Naive B cell (primary cell): ENCODE results near the gene GAL. TPM values are rescaled to one million over a fixed set of nuclear protein-coding genes. Genes with fewer than 3 reads are reported as not detected.
"Not testable (repeated sequence)": the region's sequence is repeated elsewhere in the genome, so short reads cannot be mapped to it uniquely, and the experiment has no call there.

Experiments used
- ATAC-seq, 2 donors: fragments of 150-1000 bp; cut with Tn5 transposase; 2 replicates each; pipeline ENCODE4 v1.10.0; 2021; ENCODE audit warnings: low read depth in 2 of 2, mild to moderate bottlenecking in 2 of 2, moderate library complexity in 2 of 2
- DNase-seq: peaks from one replicate; pipeline ENCODE4 v3.0.0; 2022
- H3K27ac Mint-ChIP-seq, 6 donors: one replicate each; pipeline ENCODE4 v1.8.0; 2020 to 2022; ENCODE audit warnings: mild to moderate bottlenecking in 6 of 6, mixed read lengths in 6 of 6, moderate library complexity in 5 of 6, inconsistent platforms in 2 of 6
- H3K27me3 Mint-ChIP-seq, 3 donors: one replicate each; pipeline ENCODE4 v1.8.0; 2021 to 2022; ENCODE audit warnings: mixed read lengths in 3 of 3, mild to moderate bottlenecking in 1 of 3
- H3K36me3 Mint-ChIP-seq, 2 donors: one replicate each; pipeline ENCODE4 v1.8.0; 2020 to 2022; ENCODE audit warnings: mixed read lengths in 2 of 2, inconsistent platforms in 1 of 2, mild to moderate bottlenecking in 1 of 2
- H3K4me1 Mint-ChIP-seq, 3 donors: one replicate each; pipeline ENCODE4 v1.8.0; 2020 to 2022; ENCODE audit warnings: mixed read lengths in 3 of 3, inconsistent platforms in 1 of 3, mild to moderate bottlenecking in 1 of 3, moderate library complexity in 1 of 3
- H3K4me3 Mint-ChIP-seq, 8 donors: one replicate each; pipeline ENCODE4 v1.8.0; 2020 to 2022; ENCODE audit warnings: mild to moderate bottlenecking in 8 of 8, mixed read lengths in 8 of 8, moderate library complexity in 8 of 8, inconsistent platforms in 2 of 8
- H3K9me3 Mint-ChIP-seq, 7 donors: one replicate each; pipeline ENCODE4 v1.8.0; 2020 to 2022; ENCODE audit warnings: mixed read lengths in 7 of 7, mild to moderate bottlenecking in 5 of 7, inconsistent platforms in 2 of 7, moderate library complexity in 1 of 7
- polyA plus RNA-seq, 6 donors: library from polyadenylated mRNA; unstranded; fragments of 300-500 nt; fragmentation: Illumina TruSeq; gene quantifications; one replicate each; pipeline ENCODE4 v1.2.3, GENCODE V29; 2021; ENCODE audit warnings: low read depth in 6 of 6

The GAL gene
- not detected for polyA plus RNA-seq

- ATAC-seq (no peak), DNase-seq (no peak)
- peaks cover 31 to 71% (median 70%) of the 10 kb centered on the region in 3 donors for H3K27me3 Mint-ChIP-seq
- H3K4me1 Mint-ChIP-seq = peaks cover 0 to 3% (median 0%) of the 10 kb centered on the region in 3 donors
- peak within 1 kb of the TSS in 3 of 8 donors; percentile 12 to 40 (median 36) for H3K4me3 Mint-ChIP-seq
- peaks cover 0 to 8% of the 10 kb centered on the region in 2 donors for H3K36me3 Mint-ChIP-seq
- peaks cover 0 to 2% (median 0%) of the 10 kb centered on the region in 7 donors for H3K9me3 Mint-ChIP-seq
- H3K27ac Mint-ChIP-seq = no peak within 1 kb of the TSS
Observed at GRCh38 chr11:68684385-68685356, at the start of gene GAL. Gene GAL, plus strand, starts transcription at chr11:68684544. Its CDS starts 380 bp downstream, at chr11:68684924.

GRCh38 chr11:68634606-68635005 lies 49.7 kb upstream of the GAL start:
- H3K4me3 Mint-ChIP-seq, H3K36me3 Mint-ChIP-seq, H3K9me3 Mint-ChIP-seq, ATAC-seq, DNase-seq, H3K4me1 Mint-ChIP-seq, H3K27ac Mint-ChIP-seq: not testable (repeated sequence)
- H3K27me3 Mint-ChIP-seq = peaks cover 14 to 38% (median 36%) of the 10 kb centered on the region in 3 donors

- DNase-seq, H3K4me3 Mint-ChIP-seq, H3K27ac Mint-ChIP-seq, H3K9me3 Mint-ChIP-seq, H3K4me1 Mint-ChIP-seq, ATAC-seq, H3K36me3 Mint-ChIP-seq: not testable (repeated sequence)
- H3K27me3 Mint-ChIP-seq = peaks cover 14 to 38% (median 36%) of the 10 kb centered on the region in 3 donors
Observed at GRCh38 chr11:68635172-68635571, 49.2 kb upstream of the GAL start.

- H3K36me3 Mint-ChIP-seq, H3K4me1 Mint-ChIP-seq, H3K4me3 Mint-ChIP-seq, ATAC-seq, H3K27ac Mint-ChIP-seq, DNase-seq, H3K9me3 Mint-ChIP-seq: not testable (repeated sequence)
- peaks cover 14 to 38% (median 36%) of the 10 kb centered on the region in 3 donors for H3K27me3 Mint-ChIP-seq
Observed at GRCh38 chr11:68635883-68636282, 48.5 kb upstream of the GAL start.

GRCh38 chr11:68639322-68639721 lies 45.0 kb upstream of the GAL start:
- H3K4me3 Mint-ChIP-seq, H3K9me3 Mint-ChIP-seq, DNase-seq, ATAC-seq, H3K36me3 Mint-ChIP-seq, H3K27ac Mint-ChIP-seq, H3K4me1 Mint-ChIP-seq: not testable (repeated sequence)
- peaks cover 14 to 37% (median 34%) of the 10 kb centered on the region in 3 donors for H3K27me3 Mint-ChIP-seq

GRCh38 chr11:68641880-68642279 lies 42.5 kb upstream of the GAL start:
- H3K4me3 Mint-ChIP-seq = no peak overlapping the region
- no peak overlapping the region for H3K27ac Mint-ChIP-seq
- H3K27me3 Mint-ChIP-seq = peaks cover 5 to 14% (median 10%) of the 10 kb centered on the region in 3 donors
- peaks cover 9 to 19% (median 12%) of the 10 kb centered on the region in 7 donors for H3K9me3 Mint-ChIP-seq
- peaks cover 0 to 8% of the 10 kb centered on the region in 2 donors for H3K36me3 Mint-ChIP-seq
- DNase-seq = no peak
- H3K4me1 Mint-ChIP-seq = peaks cover 0 to 4% (median 0%) of the 10 kb centered on the region in 3 donors
- no peak for ATAC-seq

- Mint-ChIP-seq H3K27me3 (peaks cover 0 to 14% (median 0%) of the 10 kb centered on the region in 3 donors), H3K4me1 (peaks cover 0 to 4% (median 0%) of the 10 kb centered on the region in 3 donors), H3K9me3 (peaks cover 15 to 31% (median 23%) of the 10 kb centered on the region in 7 donors), H3K36me3 (peaks cover 0 to 16% of the 10 kb centered on the region in 2 donors), H3K4me3 (no peak overlapping the region), H3K27ac (peak overlapping the region in 1 of 6 donors; percentile 37)
- DNase-seq (no peak), ATAC-seq (no peak)
Observed at GRCh38 chr11:68643585-68643984, 40.8 kb upstream of the GAL start.

GRCh38 chr11:68646832-68647231 lies 37.5 kb upstream of the GAL start:
- H3K9me3 Mint-ChIP-seq = peaks cover 15 to 31% (median 26%) of the 10 kb centered on the region in 7 donors
- peak overlapping the region in 1 of 6 donors; percentile 83 for H3K27ac Mint-ChIP-seq
- no peak for ATAC-seq
- peaks cover 0 to 4% (median 0%) of the 10 kb centered on the region in 3 donors for H3K4me1 Mint-ChIP-seq
- DNase-seq = no peak
- peaks cover 0 to 16% of the 10 kb centered on the region in 2 donors for H3K36me3 Mint-ChIP-seq
- H3K27me3 Mint-ChIP-seq = peaks cover 0 to 32% (median under 1%) of the 10 kb centered on the region in 3 donors
- H3K4me3 Mint-ChIP-seq = no peak overlapping the region

GRCh38 chr11:68649851-68650555 lies 34.3 kb upstream of the GAL start:
- no peak overlapping the region for H3K27ac Mint-ChIP-seq
- peaks cover 11 to 25% (median 22%) of the 10 kb centered on the region in 7 donors for H3K9me3 Mint-ChIP-seq
- no peak overlapping the region for H3K4me3 Mint-ChIP-seq
- peaks cover 0 to 38% (median 8%) of the 10 kb centered on the region in 3 donors for H3K27me3 Mint-ChIP-seq
- peaks cover 0 to 8% of the 10 kb centered on the region in 2 donors for H3K36me3 Mint-ChIP-seq
- no peaks in the 10 kb centered on the region for H3K4me1 Mint-ChIP-seq
- ATAC-seq (no peak), DNase-seq (no peak)

- Mint-ChIP-seq H3K4me3 (no peak overlapping the region), H3K4me1 (no peaks in the 10 kb centered on the region), H3K36me3 (peaks cover 6 to 8% of the 10 kb centered on the region in 2 donors), H3K9me3 (peaks cover 11 to 30% (median 26%) of the 10 kb centered on the region in 7 donors), H3K27me3 (peaks cover 3 to 38% (median 8%) of the 10 kb centered on the region in 3 donors), H3K27ac (peak overlapping the region in 1 of 6 donors; percentile 28)
- ATAC-seq = no peak
- DNase-seq = no peak
Observed at GRCh38 chr11:68650801-68651200, 33.5 kb upstream of the GAL start.

- peaks cover 7 to 38% (median 8%) of the 10 kb centered on the region in 3 donors for H3K27me3 Mint-ChIP-seq
- DNase-seq (no peak), ATAC-seq (no peak)
- peaks cover 8 to 27% (median 23%) of the 10 kb centered on the region in 7 donors for H3K9me3 Mint-ChIP-seq
- H3K4me1 Mint-ChIP-seq = no peaks in the 10 kb centered on the region
- H3K4me3 Mint-ChIP-seq = no peak overlapping the region
- peaks cover 7 to 8% of the 10 kb centered on the region in 2 donors for H3K36me3 Mint-ChIP-seq
- peak overlapping the region in 1 of 6 donors; percentile 28 for H3K27ac Mint-ChIP-seq
Observed at GRCh38 chr11:68651208-68651984, 32.9 kb upstream of the GAL start.

GRCh38 chr11:68651985-68652682 lies 32.2 kb upstream of the GAL start:
- H3K4me3 Mint-ChIP-seq = no peak overlapping the region
- H3K36me3 Mint-ChIP-seq = peaks cover 6 to 7% of the 10 kb centered on the region in 2 donors
- no peak overlapping the region for H3K27ac Mint-ChIP-seq
- no peak for ATAC-seq
- H3K9me3 Mint-ChIP-seq = peaks cover 4 to 21% (median 19%) of the 10 kb centered on the region in 7 donors
- H3K27me3 Mint-ChIP-seq = peaks cover 7 to 35% (median 8%) of the 10 kb centered on the region in 3 donors
- DNase-seq = no peak
- no peaks in the 10 kb centered on the region for H3K4me1 Mint-ChIP-seq
